ENCODE data around the gene VAX1. TPM values are rescaled to one million over a fixed set of nuclear protein-coding genes. Genes with fewer than 3 reads are reported as not detected.

Gene VAX1
- polyA plus RNA-seq, 1 of the 3 experiments (the other 2 are of a cell fraction), result not detected

- TF ChIP-seq, protein P1, sequence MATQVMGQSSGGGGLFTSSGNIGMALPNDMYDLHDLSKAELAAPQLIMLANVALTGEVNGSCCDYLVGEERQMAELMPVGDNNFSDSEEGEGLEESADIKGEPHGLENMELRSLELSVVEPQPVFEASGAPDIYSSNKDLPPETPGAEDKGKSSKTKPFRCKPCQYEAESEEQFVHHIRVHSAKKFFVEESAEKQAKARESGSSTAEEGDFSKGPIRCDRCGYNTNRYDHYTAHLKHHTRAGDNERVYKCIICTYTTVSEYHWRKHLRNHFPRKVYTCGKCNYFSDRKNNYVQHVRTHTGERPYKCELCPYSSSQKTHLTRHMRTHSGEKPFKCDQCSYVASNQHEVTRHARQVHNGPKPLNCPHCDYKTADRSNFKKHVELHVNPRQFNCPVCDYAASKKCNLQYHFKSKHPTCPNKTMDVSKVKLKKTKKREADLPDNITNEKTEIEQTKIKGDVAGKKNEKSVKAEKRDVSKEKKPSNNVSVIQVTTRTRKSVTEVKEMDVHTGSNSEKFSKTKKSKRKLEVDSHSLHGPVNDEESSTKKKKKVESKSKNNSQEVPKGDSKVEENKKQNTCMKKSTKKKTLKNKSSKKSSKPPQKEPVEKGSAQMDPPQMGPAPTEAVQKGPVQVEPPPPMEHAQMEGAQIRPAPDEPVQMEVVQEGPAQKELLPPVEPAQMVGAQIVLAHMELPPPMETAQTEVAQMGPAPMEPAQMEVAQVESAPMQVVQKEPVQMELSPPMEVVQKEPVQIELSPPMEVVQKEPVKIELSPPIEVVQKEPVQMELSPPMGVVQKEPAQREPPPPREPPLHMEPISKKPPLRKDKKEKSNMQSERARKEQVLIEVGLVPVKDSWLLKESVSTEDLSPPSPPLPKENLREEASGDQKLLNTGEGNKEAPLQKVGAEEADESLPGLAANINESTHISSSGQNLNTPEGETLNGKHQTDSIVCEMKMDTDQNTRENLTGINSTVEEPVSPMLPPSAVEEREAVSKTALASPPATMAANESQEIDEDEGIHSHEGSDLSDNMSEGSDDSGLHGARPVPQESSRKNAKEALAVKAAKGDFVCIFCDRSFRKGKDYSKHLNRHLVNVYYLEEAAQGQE (IDR thresholded peaks at IDR 0.05; ENCODE audit: low read depth, low read length), result no peak
- TF ChIP-seq, protein P2, sequence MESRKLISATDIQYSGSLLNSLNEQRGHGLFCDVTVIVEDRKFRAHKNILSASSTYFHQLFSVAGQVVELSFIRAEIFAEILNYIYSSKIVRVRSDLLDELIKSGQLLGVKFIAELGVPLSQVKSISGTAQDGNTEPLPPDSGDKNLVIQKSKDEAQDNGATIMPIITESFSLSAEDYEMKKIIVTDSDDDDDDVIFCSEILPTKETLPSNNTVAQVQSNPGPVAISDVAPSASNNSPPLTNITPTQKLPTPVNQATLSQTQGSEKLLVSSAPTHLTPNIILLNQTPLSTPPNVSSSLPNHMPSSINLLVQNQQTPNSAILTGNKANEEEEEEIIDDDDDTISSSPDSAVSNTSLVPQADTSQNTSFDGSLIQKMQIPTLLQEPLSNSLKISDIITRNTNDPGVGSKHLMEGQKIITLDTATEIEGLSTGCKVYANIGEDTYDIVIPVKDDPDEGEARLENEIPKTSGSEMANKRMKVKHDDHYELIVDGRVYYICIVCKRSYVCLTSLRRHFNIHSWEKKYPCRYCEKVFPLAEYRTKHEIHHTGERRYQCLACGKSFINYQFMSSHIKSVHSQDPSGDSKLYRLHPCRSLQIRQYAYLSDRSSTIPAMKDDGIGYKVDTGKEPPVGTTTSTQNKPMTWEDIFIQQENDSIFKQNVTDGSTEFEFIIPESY (IDR thresholded peaks at IDR 0.05; ENCODE audit: borderline replicate concordance, low read depth), result no peak
- TF ChIP-seq RCOR1 (IDR thresholded peaks at IDR 0.05; ENCODE audit: low read length) (no peak), CHD2 (IDR thresholded peaks at IDR 0.05; ENCODE audit: low read length, partially characterized antibody) (no peak), TAF1 (IDR thresholded peaks at IDR 0.05; ENCODE audit: borderline replicate concordance, low read depth, low read length) (no peak), TEAD4 (IDR thresholded peaks at IDR 0.05; ENCODE audit: borderline replicate concordance, insufficient read depth) (no peak)
These were observed 21.3 kb upstream of the VAX1 start (continued) for GRCh38 chr10:117159390-117159789.

DNA sequence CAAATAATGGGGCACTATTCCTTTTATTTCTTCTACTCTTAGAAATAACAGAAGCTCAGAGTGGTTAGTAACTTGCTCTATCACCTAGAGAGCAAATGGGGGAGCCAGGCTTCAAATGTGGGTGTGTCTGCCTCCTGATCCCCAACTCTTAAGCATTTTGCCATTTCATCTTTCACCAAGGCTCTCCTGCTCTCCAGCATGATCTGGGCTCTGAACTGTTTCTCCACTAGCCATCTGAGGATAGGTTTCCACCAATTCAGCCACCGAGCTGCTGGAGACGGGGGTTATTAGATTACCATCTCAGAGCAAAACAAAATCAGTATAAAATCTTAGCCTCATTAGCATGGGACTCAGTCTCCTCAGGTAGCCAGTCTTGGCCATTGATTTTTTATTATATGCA, 20.2 kb upstream of the VAX1 start:
- CTCF ChIA-PET, result interaction anchor here (1.0 to 7.2 kb wide), 9 partner anchors 9 to 370 kb away, joined by 3 to 46 read pairs (median 4); no protein-coding TSS in a partner anchor

More for the DNA sequence above, 20.2 kb upstream of the VAX1 start:
- Histone ChIP-seq H3F3A (replicated peaks; ENCODE audit: insufficient read depth) (no peaks in the 10 kb centered on the region), H3K9ac (no peak overlapping the region), H3K9me3 (no peaks in the 10 kb centered on the region), H4K20me1 (ENCODE audit: insufficient read depth) (no peaks in the 10 kb centered on the region), H3K79me2 (ENCODE audit: insufficient read depth) (no peaks in the 10 kb centered on the region), H3K27ac (ENCODE audit: low read depth in 2 of 2, low read length in 1 of 2) (no peak overlapping the region), H3K9me2 (no peaks in the 10 kb centered on the region), H3K36me3 (replicated peaks in 1 of 2; ENCODE audit: control insufficient read depth in 1 of 2, insufficient read depth in 2 of 2, low read length in 1 of 2) (no peaks in the 10 kb centered on the region), H3K4me2 (no peak overlapping the region), H2AFZ (ENCODE audit: low read depth) (no peak overlapping the region), H3K4me3 (ENCODE audit: low read depth in 2 of 2, low read length in 1 of 2) (no peak overlapping the region), H3K4me1 (ENCODE audit: control insufficient read depth in 1 of 2, insufficient read depth in 2 of 2, low read depth in 1 of 2, low read length in 1 of 2) (no peaks in the 10 kb centered on the region; a peak in 1 of 4 replicates), H3K27me3 (ENCODE audit: insufficient read depth) (peaks cover 52% of the 10 kb centered on the region)
- POLR2A ChIA-PET, result no interaction called here
- no peak for DNase-seq
- 10% methylated on average over 2 of the region's 2 CpGs for WGBS (ENCODE audit: low lambda C conversion rate)
- TF ChIP-seq EZH2phosphoT487 (IDR thresholded peaks at IDR 0.05; ENCODE audit: borderline replicate concordance, low read depth) (no peak), GATA2 (CRISPR knock-in tag; IDR thresholded peaks at IDR 0.05) (no peak), MXI1 (IDR thresholded peaks at IDR 0.05; ENCODE audit: low read depth, low read length) (no peak)
- TF ChIP-seq, protein P3, sequence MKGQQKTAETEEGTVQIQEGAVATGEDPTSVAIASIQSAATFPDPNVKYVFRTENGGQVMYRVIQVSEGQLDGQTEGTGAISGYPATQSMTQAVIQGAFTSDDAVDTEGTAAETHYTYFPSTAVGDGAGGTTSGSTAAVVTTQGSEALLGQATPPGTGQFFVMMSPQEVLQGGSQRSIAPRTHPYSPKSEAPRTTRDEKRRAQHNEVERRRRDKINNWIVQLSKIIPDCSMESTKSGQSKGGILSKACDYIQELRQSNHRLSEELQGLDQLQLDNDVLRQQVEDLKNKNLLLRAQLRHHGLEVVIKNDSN (IDR thresholded peaks at IDR 0.05; ENCODE audit: borderline replicate concordance, low read depth), result no peak

Data from SK-N-SH (cell line).